ENCODE results near the gene ANKZF1.

Gene ANKZF1, protein sequence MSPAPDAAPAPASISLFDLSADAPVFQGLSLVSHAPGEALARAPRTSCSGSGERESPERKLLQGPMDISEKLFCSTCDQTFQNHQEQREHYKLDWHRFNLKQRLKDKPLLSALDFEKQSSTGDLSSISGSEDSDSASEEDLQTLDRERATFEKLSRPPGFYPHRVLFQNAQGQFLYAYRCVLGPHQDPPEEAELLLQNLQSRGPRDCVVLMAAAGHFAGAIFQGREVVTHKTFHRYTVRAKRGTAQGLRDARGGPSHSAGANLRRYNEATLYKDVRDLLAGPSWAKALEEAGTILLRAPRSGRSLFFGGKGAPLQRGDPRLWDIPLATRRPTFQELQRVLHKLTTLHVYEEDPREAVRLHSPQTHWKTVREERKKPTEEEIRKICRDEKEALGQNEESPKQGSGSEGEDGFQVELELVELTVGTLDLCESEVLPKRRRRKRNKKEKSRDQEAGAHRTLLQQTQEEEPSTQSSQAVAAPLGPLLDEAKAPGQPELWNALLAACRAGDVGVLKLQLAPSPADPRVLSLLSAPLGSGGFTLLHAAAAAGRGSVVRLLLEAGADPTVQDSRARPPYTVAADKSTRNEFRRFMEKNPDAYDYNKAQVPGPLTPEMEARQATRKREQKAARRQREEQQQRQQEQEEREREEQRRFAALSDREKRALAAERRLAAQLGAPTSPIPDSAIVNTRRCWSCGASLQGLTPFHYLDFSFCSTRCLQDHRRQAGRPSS

DNA sequence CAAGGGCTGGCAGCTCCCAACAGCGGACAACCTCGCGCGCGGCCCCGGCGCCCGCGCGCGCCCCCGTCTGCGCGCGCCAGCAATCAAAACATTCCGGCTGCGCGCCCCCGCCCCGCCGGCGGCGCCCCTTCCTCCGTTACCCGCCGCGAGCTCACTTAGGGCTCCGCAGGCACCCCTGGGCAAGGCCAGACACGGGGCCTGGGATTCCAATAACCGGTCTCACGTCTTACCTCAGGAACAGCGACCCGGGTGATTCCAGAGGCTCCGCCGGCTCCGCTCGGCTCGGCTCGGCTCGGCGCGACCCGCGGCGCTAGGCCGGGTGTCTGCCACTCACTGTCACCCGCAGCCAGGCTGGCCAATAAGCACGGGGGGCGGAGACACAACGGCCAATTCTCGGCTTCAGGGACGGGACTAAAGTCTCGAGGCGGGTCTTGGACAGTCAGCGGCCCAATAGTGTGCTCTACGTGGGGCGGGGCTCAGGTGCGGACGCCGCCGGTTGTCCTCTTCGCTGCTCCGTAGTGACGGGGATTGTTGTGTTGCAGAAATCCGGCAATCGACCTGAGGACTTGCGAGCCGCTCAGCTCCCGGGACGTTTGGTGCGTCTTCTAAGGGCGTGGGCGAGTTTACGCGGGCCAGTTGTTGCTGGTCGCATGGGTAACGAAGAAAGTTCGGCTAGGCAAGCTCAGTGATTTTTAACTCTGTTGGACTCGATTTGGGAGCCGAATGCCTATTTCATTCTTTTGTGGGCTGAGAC lies at the start of gene ANKZF1, which contains the start of gene ATG9A:
Gene ANKZF1 (plus strand): TSS at position 502 of the 754 bp plus-strand sequence. CDS start 452 bp downstream, outside the sequence.
Gene ATG9A (minus strand): TSS at position 332 of the 754 bp plus-strand sequence. CDS start 1,612 bp downstream, outside the sequence.
- TF ChIP-seq, protein P1, sequence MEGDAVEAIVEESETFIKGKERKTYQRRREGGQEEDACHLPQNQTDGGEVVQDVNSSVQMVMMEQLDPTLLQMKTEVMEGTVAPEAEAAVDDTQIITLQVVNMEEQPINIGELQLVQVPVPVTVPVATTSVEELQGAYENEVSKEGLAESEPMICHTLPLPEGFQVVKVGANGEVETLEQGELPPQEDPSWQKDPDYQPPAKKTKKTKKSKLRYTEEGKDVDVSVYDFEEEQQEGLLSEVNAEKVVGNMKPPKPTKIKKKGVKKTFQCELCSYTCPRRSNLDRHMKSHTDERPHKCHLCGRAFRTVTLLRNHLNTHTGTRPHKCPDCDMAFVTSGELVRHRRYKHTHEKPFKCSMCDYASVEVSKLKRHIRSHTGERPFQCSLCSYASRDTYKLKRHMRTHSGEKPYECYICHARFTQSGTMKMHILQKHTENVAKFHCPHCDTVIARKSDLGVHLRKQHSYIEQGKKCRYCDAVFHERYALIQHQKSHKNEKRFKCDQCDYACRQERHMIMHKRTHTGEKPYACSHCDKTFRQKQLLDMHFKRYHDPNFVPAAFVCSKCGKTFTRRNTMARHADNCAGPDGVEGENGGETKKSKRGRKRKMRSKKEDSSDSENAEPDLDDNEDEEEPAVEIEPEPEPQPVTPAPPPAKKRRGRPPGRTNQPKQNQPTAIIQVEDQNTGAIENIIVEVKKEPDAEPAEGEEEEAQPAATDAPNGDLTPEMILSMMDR (IDR thresholded peaks at IDR 0.05; ENCODE audit: low read depth, low read length): no peak
- DNase-seq (ENCODE audit: extremely low read depth, low read depth): peak; percentile 94

DNA sequence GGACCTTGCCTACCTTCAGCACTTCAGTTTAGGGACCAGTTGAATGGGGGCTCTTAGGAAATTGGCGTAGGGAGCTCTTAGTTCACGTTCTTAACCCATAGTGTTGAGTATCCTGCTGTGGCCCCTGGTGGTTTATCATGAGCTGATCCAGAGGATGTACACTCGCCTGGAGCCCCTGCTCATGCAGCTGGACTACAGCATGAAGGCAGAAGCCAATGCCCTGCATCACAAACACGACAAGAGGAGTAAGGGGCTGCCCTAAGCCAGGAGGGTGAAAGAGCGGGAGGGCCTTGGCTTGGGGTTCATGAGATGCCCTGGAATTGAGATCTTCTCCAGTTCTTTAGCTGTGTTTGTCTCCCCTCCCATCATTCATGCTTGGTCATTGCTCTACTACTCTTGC lies 48.6 kb upstream of the ANKZF1 start:
- TF ChIP-seq, protein P1 (IDR thresholded peaks at IDR 0.05; ENCODE audit: low read depth, low read length): no peak
- no peak for DNase-seq (ENCODE audit: extremely low read depth, low read depth)

DNA sequence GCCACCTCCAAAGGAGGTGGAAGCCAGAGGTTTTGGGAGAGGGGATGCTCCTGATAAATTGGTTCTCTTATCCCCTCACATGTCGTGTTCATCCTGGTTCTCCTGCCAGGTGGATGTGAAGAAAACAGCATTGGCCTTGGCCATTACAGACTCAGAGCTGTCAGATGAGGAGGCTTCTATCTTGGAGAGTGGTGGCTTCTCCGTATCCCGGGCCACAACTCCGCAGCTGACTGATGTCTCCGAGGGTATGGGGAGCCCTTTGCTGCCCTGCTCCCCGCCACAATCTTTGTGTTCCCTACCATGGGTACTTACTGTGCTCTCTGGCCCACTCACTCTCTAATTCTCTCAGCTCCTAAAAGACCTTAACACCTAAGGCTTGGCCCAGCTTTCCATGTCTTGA lies 48.1 kb upstream of the ANKZF1 start:
- TF ChIP-seq, protein P1 (IDR thresholded peaks at IDR 0.05; ENCODE audit: low read depth, low read length): no peak
- no peak for DNase-seq (ENCODE audit: extremely low read depth, low read depth)

DNA sequence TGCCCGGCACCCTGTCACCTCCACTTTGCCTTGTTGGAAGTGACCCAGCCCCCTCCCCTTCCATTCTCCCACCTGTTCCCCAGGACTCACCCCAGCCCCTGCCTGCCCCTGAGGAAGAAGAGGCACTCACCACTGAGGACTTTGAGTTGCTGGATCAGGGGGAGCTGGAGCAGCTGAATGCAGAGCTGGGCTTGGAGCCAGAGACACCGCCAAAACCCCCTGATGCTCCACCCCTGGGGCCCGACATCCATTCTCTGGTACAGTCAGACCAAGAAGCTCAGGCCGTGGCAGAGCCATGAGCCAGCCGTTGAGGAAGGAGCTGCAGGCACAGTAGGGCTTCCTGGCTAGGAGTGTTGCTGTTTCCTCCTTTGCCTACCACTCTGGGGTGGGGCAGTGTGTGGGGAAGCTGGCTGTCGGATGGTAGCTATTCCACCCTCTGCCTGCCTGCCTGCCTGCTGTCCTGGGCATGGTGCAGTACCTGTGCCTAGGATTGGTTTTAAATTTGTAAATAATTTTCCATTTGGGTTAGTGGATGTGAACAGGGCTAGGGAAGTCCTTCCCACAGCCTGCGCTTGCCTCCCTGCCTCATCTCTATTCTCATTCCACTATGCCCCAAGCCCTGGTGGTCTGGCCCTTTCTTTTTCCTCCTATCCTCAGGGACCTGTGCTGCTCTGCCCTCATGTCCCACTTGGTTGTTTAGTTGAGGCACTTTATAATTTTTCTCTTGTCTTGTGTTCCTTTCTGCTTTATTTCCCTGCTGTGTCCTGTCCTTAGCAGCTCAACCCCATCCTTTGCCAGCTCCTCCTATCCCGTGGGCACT lies 47.1 kb upstream of the ANKZF1 start:
- TF ChIP-seq, protein P1 (IDR thresholded peaks at IDR 0.05; ENCODE audit: low read depth, low read length): no peak
- DNase-seq (ENCODE audit: extremely low read depth, low read depth): no peak

DNA sequence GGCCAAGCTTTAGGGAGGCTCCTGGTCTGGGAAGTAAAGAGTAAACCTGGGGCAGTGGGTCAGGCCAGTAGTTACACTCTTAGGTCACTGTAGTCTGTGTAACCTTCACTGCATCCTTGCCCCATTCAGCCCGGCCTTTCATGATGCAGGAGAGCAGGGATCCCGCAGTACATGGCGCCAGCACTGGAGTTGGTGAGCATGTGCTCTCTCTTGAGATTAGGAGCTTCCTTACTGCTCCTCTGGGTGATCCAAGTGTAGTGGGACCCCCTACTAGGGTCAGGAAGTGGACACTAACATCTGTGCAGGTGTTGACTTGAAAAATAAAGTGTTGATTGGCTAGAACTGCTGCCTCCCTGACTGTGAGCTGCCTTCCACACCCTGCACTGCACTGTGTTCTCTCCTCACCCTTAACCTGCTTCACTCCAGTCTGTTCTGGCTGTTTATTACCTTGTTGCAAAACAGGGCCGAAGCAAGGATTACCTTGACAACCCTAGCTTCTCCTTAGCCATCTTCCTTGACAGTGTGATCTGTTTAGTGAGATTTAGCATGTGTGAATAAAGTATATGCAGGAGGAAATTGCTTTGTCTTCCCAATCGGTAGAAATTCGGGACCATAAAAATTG lies 46.3 kb upstream of the ANKZF1 start:
- DNase-seq (ENCODE audit: extremely low read depth, low read depth): no peak
- TF ChIP-seq, protein P1 (IDR thresholded peaks at IDR 0.05; ENCODE audit: low read depth, low read length): no peak

DNA sequence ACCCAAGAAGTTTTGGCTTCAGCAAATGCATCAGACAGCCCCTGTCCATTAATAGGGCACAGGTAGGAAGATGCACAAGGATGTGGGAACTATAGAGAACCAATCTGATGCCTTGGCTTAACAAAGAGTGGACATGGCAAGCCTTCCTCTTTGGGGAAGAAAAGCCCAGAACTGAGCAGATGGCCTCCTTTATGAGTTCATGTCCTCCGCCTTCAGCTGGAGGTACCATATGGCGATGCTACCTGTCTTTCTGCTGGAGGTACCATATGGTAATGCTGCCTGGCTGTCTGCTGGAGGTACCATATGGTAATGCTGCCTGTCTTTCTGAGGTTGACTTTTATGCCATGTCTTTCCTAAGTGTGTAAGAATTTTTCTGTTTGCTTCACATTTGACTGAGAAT lies 45.5 kb upstream of the ANKZF1 start:
- TF ChIP-seq, protein P1 (IDR thresholded peaks at IDR 0.05; ENCODE audit: low read depth, low read length): no peak
- DNase-seq (ENCODE audit: extremely low read depth, low read depth): no peak

All from AG09319 (cell line).